GM12878 (cell line): Measurements from ENCODE around the gene SPRN. TPM values are rescaled to one million over a fixed set of nuclear protein-coding genes. Genes with fewer than 3 reads are reported as not detected.

Source experiments
- CEBPB ChIP-seq, 2 experiments: fragments of 150-350 bp in 1 of 2; IDR thresholded peaks; 2 replicates each; pipeline ENCODE4 v1.6.1; 2012 to 2014; ENCODE audit warnings: low read depth in 2 of 2, low read length in 2 of 2, borderline replicate concordance in 1 of 2, inconsistent platforms in 1 of 2
- MYC ChIP-seq: IDR thresholded peaks from 2 replicates; pipeline ENCODE4 v1.6.1; 2011; ENCODE audit warnings: mild to moderate bottlenecking, low read length, moderate library complexity, inconsistent platforms; ENCODE audit not compliant: insufficient read depth, insufficient replicate concordance, insufficient read length, severe bottlenecking
- NFIC ChIP-seq: IDR thresholded peaks from 2 replicates; pipeline ENCODE4 v1.6.1; 2012; ENCODE audit warnings: low read depth, mild to moderate bottlenecking, inconsistent platforms, low read length, moderate library complexity
- SUPT20H ChIP-seq: IDR thresholded peaks from 2 replicates; pipeline ENCODE4 v1.6.1; 2011; ENCODE audit warnings: low read depth, mild to moderate bottlenecking, low read length, moderate library complexity, borderline replicate concordance; ENCODE audit not compliant: control insufficient read depth
- TCF3 ChIP-seq: IDR thresholded peaks from 2 replicates; pipeline ENCODE4 v1.6.1; 2012; ENCODE audit warnings: low read depth, mild to moderate bottlenecking, low read length, borderline replicate concordance; ENCODE audit not compliant: insufficient read depth
- polyA plus RNA-seq, 11 experiments: library from polyadenylated mRNA; depleted of rRNA in 4 of 11; unstranded in 6 of 11; stranded (reverse) in 5 of 11; fragments of >200 nt; fragmentation: Nextera tagmentation in 4 of 11; fragmentation: Illumina TruSeq in 1 of 11; extraction: Ambion mirVana in 4 of 11; extraction: Trizol in 1 of 11; gene quantifications; 1 replicate in 1 of 11; 2 replicates in 10 of 11; pipeline versions ENCODE4 v1.2.1 to v1.2.3, GENCODE V29; 2011 to 2016; ENCODE audit warnings: inconsistent platforms in 2 of 11, missing spikeins in 2 of 11, low read depth in 1 of 11
- total RNA-seq, 4 experiments: library from RNA; depleted of rRNA in 3 of 4; stranded (reverse); fragments of >200 nt in 3 of 4; fragmentation: Illumina TruSeq in 1 of 4; extraction: Trizol in 1 of 4; gene quantifications; 2 replicates each; pipeline versions ENCODE4 v1.2.1 to v1.2.3, GENCODE V29; 2013 to 2021
- TF ChIP-seq, protein P1 (sequence below): fragments of 450-650 bp; IDR thresholded peaks from 2 replicates; pipeline ENCODE4 v1.6.1; 2017; ENCODE audit warnings: low read depth, mild to moderate bottlenecking, moderate library complexity
- TF ChIP-seq, protein P2 (sequence below): IDR thresholded peaks from 2 replicates; pipeline ENCODE4 v1.6.1; 2011; ENCODE audit warnings: borderline replicate concordance, low read depth, mild to moderate bottlenecking, moderate library complexity, mixed read lengths, low read length; ENCODE audit not compliant: insufficient read depth; ENCODE audit errors: extremely low read length

The SPRN gene
- total and polyA plus RNA-seq, 10 of the 15 experiments (the other 5 are each of a cell fraction or from before 2014, with no cell fraction given): 0.03 to 0.96 (median 0.46) TPM; not detected in 6

DNA sequence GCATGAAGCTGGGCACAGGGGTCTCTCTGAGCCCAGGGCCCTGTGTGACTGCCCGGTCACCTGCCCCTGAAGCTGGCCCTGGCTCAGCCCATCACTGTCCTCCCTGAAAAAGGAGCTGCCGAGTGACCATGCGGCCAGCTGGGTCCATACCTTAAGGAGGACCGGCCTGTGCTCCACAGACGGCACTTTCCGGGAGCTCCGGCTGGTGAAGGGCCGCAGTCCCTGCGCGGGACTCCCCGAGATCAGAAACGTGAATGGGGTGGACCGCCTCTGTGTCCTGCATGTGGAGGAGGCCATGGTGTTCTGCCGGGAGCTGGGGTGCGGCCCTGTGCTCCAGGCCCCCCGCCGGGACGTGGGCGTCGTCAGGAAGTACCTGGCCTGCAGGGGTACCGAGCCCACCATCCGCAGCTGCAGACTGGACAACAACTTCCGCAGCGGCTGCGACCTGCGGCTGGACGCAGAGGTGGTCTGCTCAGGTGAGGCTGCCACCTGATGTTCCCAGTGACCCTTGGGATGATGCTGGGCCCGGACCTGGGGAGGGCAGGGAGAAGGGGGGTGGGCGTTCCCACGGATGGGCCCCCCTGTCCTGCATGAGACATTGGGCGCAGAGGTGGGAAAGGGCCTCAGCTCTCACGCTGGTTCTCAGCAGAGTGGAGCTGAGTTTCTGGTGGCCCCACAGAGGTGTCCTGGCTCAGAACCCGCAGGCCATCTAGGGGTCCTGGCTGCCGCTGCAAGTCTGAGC lies 32.8 kb upstream of the SPRN start (continued):
- TF ChIP-seq, protein P1, sequence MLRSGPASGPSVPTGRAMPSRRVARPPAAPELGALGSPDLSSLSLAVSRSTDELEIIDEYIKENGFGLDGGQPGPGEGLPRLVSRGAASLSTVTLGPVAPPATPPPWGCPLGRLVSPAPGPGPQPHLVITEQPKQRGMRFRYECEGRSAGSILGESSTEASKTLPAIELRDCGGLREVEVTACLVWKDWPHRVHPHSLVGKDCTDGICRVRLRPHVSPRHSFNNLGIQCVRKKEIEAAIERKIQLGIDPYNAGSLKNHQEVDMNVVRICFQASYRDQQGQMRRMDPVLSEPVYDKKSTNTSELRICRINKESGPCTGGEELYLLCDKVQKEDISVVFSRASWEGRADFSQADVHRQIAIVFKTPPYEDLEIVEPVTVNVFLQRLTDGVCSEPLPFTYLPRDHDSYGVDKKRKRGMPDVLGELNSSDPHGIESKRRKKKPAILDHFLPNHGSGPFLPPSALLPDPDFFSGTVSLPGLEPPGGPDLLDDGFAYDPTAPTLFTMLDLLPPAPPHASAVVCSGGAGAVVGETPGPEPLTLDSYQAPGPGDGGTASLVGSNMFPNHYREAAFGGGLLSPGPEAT: no peak
- no peak for TF ChIP-seq TCF3
- no peak for TF ChIP-seq CEBPB (IDR thresholded peaks at IDR 0.05; ENCODE audit: borderline replicate concordance in 1 of 2, low read depth in 2 of 2, low read length in 2 of 2)
- TF ChIP-seq, protein P2, sequence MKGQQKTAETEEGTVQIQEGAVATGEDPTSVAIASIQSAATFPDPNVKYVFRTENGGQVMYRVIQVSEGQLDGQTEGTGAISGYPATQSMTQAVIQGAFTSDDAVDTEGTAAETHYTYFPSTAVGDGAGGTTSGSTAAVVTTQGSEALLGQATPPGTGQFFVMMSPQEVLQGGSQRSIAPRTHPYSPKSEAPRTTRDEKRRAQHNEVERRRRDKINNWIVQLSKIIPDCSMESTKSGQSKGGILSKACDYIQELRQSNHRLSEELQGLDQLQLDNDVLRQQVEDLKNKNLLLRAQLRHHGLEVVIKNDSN: no peak
- TF ChIP-seq MYC: no peak
- TF ChIP-seq NFIC: no peak
- TF ChIP-seq SUPT20H: no peak
